Measurements from ENCODE around the gene COL21A1.
"Not testable (repeated sequence)": the region's sequence is repeated elsewhere in the genome, so short reads cannot be mapped to it uniquely, and the experiment has no call there.

COL21A1 gene

GRCh38 chr6:56019973-56020372 is 227.4 kb downstream of the COL21A1 start:
- H3K4me2 ChIP-seq (ENCODE audit: low read length), result no peak overlapping the region
- no peak overlapping the region for H3K4me3 ChIP-seq (ENCODE audit: low read length)
- no peak for TF ChIP-seq EZH2phosphoT487 (IDR thresholded peaks at IDR 0.05; ENCODE audit: borderline replicate concordance, low read length)
- TF ChIP-seq, protein P1, sequence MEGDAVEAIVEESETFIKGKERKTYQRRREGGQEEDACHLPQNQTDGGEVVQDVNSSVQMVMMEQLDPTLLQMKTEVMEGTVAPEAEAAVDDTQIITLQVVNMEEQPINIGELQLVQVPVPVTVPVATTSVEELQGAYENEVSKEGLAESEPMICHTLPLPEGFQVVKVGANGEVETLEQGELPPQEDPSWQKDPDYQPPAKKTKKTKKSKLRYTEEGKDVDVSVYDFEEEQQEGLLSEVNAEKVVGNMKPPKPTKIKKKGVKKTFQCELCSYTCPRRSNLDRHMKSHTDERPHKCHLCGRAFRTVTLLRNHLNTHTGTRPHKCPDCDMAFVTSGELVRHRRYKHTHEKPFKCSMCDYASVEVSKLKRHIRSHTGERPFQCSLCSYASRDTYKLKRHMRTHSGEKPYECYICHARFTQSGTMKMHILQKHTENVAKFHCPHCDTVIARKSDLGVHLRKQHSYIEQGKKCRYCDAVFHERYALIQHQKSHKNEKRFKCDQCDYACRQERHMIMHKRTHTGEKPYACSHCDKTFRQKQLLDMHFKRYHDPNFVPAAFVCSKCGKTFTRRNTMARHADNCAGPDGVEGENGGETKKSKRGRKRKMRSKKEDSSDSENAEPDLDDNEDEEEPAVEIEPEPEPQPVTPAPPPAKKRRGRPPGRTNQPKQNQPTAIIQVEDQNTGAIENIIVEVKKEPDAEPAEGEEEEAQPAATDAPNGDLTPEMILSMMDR (IDR thresholded peaks at IDR 0.05; ENCODE audit: low read depth, low read length, poor library complexity, severe bottlenecking), result no peak
- no peaks in the 10 kb centered on the region for H3K79me2 ChIP-seq (ENCODE audit: control insufficient read depth, low read length)
- H3K27me3 ChIP-seq (ENCODE audit: control insufficient read depth, low read length), result no peaks in the 10 kb centered on the region
- no peaks in the 10 kb centered on the region for H3K9me2 ChIP-seq (replicated peaks; ENCODE audit: control insufficient read depth, low read length)
- H4K20me1 ChIP-seq (ENCODE audit: control insufficient read depth, insufficient read depth, low read depth, low read length), result no peaks in the 10 kb centered on the region
- H3F3A ChIP-seq (ENCODE audit: control insufficient read depth, insufficient read depth), result no peaks in the 10 kb centered on the region
- H3K36me3 ChIP-seq (ENCODE audit: control insufficient read depth, low read length), result no peaks in the 10 kb centered on the region
- H3K27ac ChIP-seq (ENCODE audit: low read depth, low read length), result no peak overlapping the region
- no peaks in the 10 kb centered on the region for H3K4me1 ChIP-seq (ENCODE audit: control insufficient read depth, low read length)
- no peaks in the 10 kb centered on the region for H3K9me3 ChIP-seq (ENCODE audit: control insufficient read depth, insufficient read depth, low read length)

- Histone ChIP-seq H3K4me1 (ENCODE audit: control insufficient read depth, low read length) (no peaks in the 10 kb centered on the region), H3K9me2 (replicated peaks; ENCODE audit: control insufficient read depth, low read length) (no peaks in the 10 kb centered on the region), H3K9me3 (ENCODE audit: control insufficient read depth, insufficient read depth, low read length) (no peaks in the 10 kb centered on the region), H3K79me2 (ENCODE audit: control insufficient read depth, low read length) (no peaks in the 10 kb centered on the region), H3K36me3 (ENCODE audit: control insufficient read depth, low read length) (no peaks in the 10 kb centered on the region), H4K20me1 (ENCODE audit: control insufficient read depth, insufficient read depth, low read depth, low read length) (no peaks in the 10 kb centered on the region), H3F3A (ENCODE audit: control insufficient read depth, insufficient read depth) (no peaks in the 10 kb centered on the region), H3K27ac (ENCODE audit: low read depth, low read length) (no peak overlapping the region), H3K4me3 (ENCODE audit: low read length) (no peak overlapping the region), H3K4me2 (ENCODE audit: low read length) (no peak overlapping the region), H3K27me3 (ENCODE audit: control insufficient read depth, low read length) (no peaks in the 10 kb centered on the region)
- TF ChIP-seq, protein P1 (IDR thresholded peaks at IDR 0.05; ENCODE audit: low read depth, low read length, poor library complexity, severe bottlenecking), result no peak
- TF ChIP-seq EZH2phosphoT487 (IDR thresholded peaks at IDR 0.05; ENCODE audit: borderline replicate concordance, low read length), result no peak
Observed at GRCh38 chr6:56017198-56017597, 230.2 kb downstream of the COL21A1 start.

GRCh38 chr6:56014039-56014438 is 233.3 kb downstream of the COL21A1 start:
- H4K20me1 ChIP-seq (ENCODE audit: control insufficient read depth, insufficient read depth, low read depth, low read length); H3K4me2 ChIP-seq (ENCODE audit: low read length); H3K4me3 ChIP-seq (ENCODE audit: low read length); H3K4me1 ChIP-seq (ENCODE audit: control insufficient read depth, low read length); H3K27ac ChIP-seq (ENCODE audit: low read depth, low read length); H3F3A ChIP-seq (ENCODE audit: control insufficient read depth, insufficient read depth); H3K36me3 ChIP-seq (ENCODE audit: control insufficient read depth, low read length); H3K9me2 ChIP-seq (replicated peaks; ENCODE audit: control insufficient read depth, low read length); H3K79me2 ChIP-seq (ENCODE audit: control insufficient read depth, low read length); H3K9me3 ChIP-seq (ENCODE audit: control insufficient read depth, insufficient read depth, low read length); H3K27me3 ChIP-seq (ENCODE audit: control insufficient read depth, low read length): not testable (repeated sequence)

DNA sequence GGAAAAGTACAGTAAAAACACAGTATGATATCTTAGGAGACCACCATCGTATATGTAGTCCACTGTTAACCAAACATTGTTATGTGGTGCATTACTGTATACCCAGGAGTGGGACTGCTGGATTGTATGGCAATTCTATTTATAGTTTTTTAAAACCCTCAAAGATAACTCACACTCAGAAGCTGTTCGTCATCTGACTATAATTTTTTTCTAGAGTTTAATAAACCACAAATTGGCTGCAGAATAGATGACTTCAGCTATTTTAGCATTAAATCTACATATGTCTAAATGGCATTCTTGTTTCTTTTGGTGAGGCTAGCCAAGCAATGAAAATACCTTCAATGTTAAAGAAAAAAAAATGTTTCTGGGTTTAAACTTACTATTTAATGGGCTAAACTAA is 237.7 kb downstream of the COL21A1 start:
- Histone ChIP-seq H3K9me2 (replicated peaks; ENCODE audit: control insufficient read depth, low read length) (no peaks in the 10 kb centered on the region), H4K20me1 (ENCODE audit: control insufficient read depth, insufficient read depth, low read depth, low read length) (no peaks in the 10 kb centered on the region), H3K79me2 (ENCODE audit: control insufficient read depth, low read length) (no peaks in the 10 kb centered on the region), H3K4me3 (ENCODE audit: low read length) (no peak overlapping the region), H3F3A (ENCODE audit: control insufficient read depth, insufficient read depth) (no peaks in the 10 kb centered on the region), H3K36me3 (ENCODE audit: control insufficient read depth, low read length) (no peaks in the 10 kb centered on the region), H3K9me3 (ENCODE audit: control insufficient read depth, insufficient read depth, low read length) (no peaks in the 10 kb centered on the region), H3K27me3 (ENCODE audit: control insufficient read depth, low read length) (no peaks in the 10 kb centered on the region), H3K4me1 (ENCODE audit: control insufficient read depth, low read length) (no peaks in the 10 kb centered on the region), H3K27ac (ENCODE audit: low read depth, low read length) (no peak overlapping the region), H3K4me2 (ENCODE audit: low read length) (no peak overlapping the region)
- TF ChIP-seq EZH2phosphoT487 (IDR thresholded peaks at IDR 0.05; ENCODE audit: borderline replicate concordance, low read length), result no peak
- TF ChIP-seq, protein P1 (IDR thresholded peaks at IDR 0.05; ENCODE audit: low read depth, low read length, poor library complexity, severe bottlenecking), result no peak
